Uterus (tissue), 2 donors: Measurements from ENCODE around the gene BCAN.

Experiments
- POLR2A ChIP-seq, 2 donors: fragments of 450-650 bp; IDR thresholded peaks; one replicate each; pipeline ENCODE4 v1.6.1; 2016; ENCODE audit warnings: antibody characterized with exemption in 2 of 2, mild to moderate bottlenecking in 1 of 2, moderate library complexity in 1 of 2
- TF ChIP-seq, protein P1 (sequence below), 4 experiments: fragments of 200-600 bp in 2 of 4; fragments of 450-650 bp in 2 of 4; sonication (generic) in 2 of 4; IDR thresholded peaks; one replicate each; pipeline ENCODE4 v1.5.1; 2016 to 2019; ENCODE audit warnings: antibody characterized with exemption in 4 of 4, mild to moderate bottlenecking in 2 of 4, moderate library complexity in 1 of 4

DNA sequence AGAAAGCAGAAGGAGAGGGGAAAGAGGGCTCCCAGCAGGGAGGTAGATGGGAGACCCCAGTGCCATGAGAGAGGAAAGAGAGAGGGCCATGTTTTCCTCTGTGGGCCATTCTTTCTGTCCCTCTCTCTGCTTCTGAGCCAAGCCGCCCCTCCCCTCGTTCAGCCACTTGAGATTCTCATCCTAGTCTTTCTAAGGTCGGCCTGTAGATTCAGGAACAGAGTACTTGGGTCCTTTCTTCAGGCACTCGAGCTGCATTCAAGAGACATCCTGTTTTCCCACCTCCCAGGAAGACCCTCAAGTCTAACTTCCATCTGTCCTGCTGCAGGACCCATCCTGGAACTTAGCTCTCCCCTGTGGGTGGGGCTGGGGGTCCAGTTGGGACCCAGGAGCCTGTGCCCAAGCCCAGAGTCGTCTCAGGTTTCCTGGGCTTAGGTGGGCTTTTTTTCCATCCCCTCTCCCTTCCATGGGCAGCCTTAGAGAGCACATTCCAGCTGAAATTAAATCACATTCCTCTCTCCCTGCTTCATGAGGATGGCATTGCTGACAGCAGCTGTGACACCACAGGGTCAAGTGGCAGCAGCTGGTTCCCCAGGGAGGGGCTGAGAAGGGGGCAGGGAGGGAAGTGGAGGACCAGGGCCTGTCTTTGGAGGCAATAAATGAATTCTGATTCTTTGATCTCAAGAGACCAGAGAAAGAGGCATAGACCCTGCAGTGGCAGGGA lies 22.3 kb downstream of the BCAN start:
- TF ChIP-seq, protein P1, sequence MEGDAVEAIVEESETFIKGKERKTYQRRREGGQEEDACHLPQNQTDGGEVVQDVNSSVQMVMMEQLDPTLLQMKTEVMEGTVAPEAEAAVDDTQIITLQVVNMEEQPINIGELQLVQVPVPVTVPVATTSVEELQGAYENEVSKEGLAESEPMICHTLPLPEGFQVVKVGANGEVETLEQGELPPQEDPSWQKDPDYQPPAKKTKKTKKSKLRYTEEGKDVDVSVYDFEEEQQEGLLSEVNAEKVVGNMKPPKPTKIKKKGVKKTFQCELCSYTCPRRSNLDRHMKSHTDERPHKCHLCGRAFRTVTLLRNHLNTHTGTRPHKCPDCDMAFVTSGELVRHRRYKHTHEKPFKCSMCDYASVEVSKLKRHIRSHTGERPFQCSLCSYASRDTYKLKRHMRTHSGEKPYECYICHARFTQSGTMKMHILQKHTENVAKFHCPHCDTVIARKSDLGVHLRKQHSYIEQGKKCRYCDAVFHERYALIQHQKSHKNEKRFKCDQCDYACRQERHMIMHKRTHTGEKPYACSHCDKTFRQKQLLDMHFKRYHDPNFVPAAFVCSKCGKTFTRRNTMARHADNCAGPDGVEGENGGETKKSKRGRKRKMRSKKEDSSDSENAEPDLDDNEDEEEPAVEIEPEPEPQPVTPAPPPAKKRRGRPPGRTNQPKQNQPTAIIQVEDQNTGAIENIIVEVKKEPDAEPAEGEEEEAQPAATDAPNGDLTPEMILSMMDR (IDR thresholded peaks at IDR 0.05): no peak
- TF ChIP-seq POLR2A (IDR thresholded peaks at IDR 0.05): no peak
